Sigmoid colon (tissue), 3 donors: Measurements from ENCODE around the gene PHACTR3.

Experiments used
- CTCF ChIP-seq, 4 experiments: fragments of 450-650 bp in 3 of 4; fragments of 200-600 bp in 1 of 4; IDR thresholded peaks; one replicate each; pipeline ENCODE4 v1.5.1; 2016 to 2019; ENCODE audit warnings: antibody characterized with exemption in 4 of 4, mild to moderate bottlenecking in 3 of 4, moderate library complexity in 2 of 4
- POLR2A ChIP-seq, 2 donors: fragments of 450-650 bp; IDR thresholded peaks; one replicate each; pipeline ENCODE4 v1.6.1; 2016; ENCODE audit warnings: antibody characterized with exemption in 2 of 2, mild to moderate bottlenecking in 2 of 2, moderate library complexity in 2 of 2

GRCh38 chr20:59571151-59571550 is 33.2 kb upstream of the PHACTR3 start:
- no peak for TF ChIP-seq CTCF (IDR thresholded peaks at IDR 0.05)
- TF ChIP-seq POLR2A (IDR thresholded peaks at IDR 0.05), result no peak
